Activated T-cell treated with anti-CD3 and anti-CD28 coated beads, Interleukin-2, amount 50 U/mL, for 4 hours (primary cell): ENCODE data around the gene NFE2L2. TPM values are rescaled to one million over a fixed set of nuclear protein-coding genes. Genes with fewer than 3 reads are reported as not detected.
"Not testable (repeated sequence)": the region's sequence is repeated elsewhere in the genome, so short reads cannot be mapped to it uniquely, and the experiment has no call there.

ENCODE experiments used
- ATAC-seq, 2 donors: fragments of 200-7000 bp; cut with Tn5 transposase; one replicate each; pipeline ENCODE4 v1.10.0; 2021
- DNase-seq: peaks from one replicate; pipeline ENCODE4 v3.0.0-alpha.2; 2020
- H3K27me3 Mint-ChIP-seq: one replicate; pipeline ENCODE4 v1.8.0; 2021; ENCODE audit warnings: low read depth, mixed read lengths
- H3K36me3 Mint-ChIP-seq: one replicate; pipeline ENCODE4 v1.8.0; 2022; ENCODE audit warnings: mixed read lengths; ENCODE audit not compliant: insufficient read depth
- H3K4me1 Mint-ChIP-seq: one replicate; pipeline ENCODE4 v1.8.0; 2021; ENCODE audit warnings: low read depth, mixed read lengths
- H3K4me3 Mint-ChIP-seq: one replicate; pipeline ENCODE4 v1.8.0; 2021; ENCODE audit warnings: mild to moderate bottlenecking, moderate library complexity, mixed read lengths
- H3K9me3 Mint-ChIP-seq: one replicate; pipeline ENCODE4 v1.8.0; 2021; ENCODE audit warnings: mixed read lengths
- total RNA-seq, 3 donors: library from RNA; stranded (reverse); gene quantifications; one replicate each; pipeline ENCODE4 v1.2.1, GENCODE V29; 2021

Gene NFE2L2
- total RNA-seq, 3 donors from 2014 or later, result 58.5 to 62.4 (median 60.5) TPM

DNA sequence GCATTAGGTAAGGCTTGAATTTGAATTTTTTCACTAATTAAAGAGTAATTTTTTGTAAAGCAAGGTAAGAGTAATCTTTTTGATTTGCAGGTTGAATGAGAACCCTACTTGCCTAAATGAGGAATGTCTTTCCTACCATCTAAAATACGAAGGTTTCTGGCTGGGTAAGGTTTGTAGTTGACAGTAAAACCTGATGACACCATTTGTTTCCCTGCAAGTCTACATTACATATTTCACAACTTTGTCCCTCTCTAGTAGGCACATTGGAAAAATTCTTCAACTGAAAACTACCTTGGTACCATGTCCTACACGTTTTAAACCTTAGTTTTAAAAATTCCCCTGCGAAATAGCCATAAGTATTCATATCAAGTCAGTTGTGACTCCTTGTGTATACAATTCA, 42.6 kb downstream of the NFE2L2 start:
- H3K27me3 Mint-ChIP-seq, result no peaks in the 10 kb centered on the region
- no peak overlapping the region for H3K4me3 Mint-ChIP-seq
- peaks cover 55% of the 10 kb centered on the region for H3K36me3 Mint-ChIP-seq
- peaks cover 49% of the 10 kb centered on the region for H3K4me1 Mint-ChIP-seq
- DNase-seq (no peak), ATAC-seq (no peak)
- no peaks in the 10 kb centered on the region for H3K9me3 Mint-ChIP-seq

DNA sequence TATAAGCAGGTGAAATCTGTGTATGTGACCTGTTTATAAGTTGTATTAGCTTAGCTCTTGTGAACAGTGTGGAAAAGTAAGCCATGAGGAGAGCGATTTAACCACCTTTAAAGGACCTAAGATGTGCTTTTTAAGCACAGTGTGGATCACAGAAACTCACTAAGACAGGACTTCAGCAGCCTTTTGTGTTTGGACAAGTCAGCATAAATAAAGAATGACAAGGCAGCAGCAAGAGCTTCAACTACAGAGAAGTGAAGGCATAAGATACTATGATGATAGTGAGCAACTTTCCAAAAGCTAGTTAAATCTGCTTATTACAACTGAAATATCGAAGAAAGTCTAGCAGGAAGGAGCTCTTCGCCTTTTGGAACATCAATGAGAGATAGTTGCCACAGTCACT, 43.0 kb downstream of the NFE2L2 start:
- Mint-ChIP-seq H3K36me3 (peaks cover 58% of the 10 kb centered on the region), H3K4me1 (peaks cover 51% of the 10 kb centered on the region), H3K27me3 (no peaks in the 10 kb centered on the region), H3K4me3 (no peak overlapping the region), H3K9me3 (no peaks in the 10 kb centered on the region)
- DNase-seq (no peak), ATAC-seq (no peak)

- peaks cover 68% of the 10 kb centered on the region for H3K36me3 Mint-ChIP-seq
- H3K4me3 Mint-ChIP-seq, H3K9me3 Mint-ChIP-seq, ATAC-seq, DNase-seq, H3K27me3 Mint-ChIP-seq: not testable (repeated sequence)
- H3K4me1 Mint-ChIP-seq, result peaks cover 64% of the 10 kb centered on the region
Observed at GRCh38 chr2:177219787-177220186, 44.7 kb downstream of the NFE2L2 start.

- no peak for DNase-seq
- Mint-ChIP-seq H3K36me3 (peaks cover 71% of the 10 kb centered on the region), H3K27me3 (no peaks in the 10 kb centered on the region), H3K4me1 (peaks cover 61% of the 10 kb centered on the region), H3K4me3 (peak overlapping the region; percentile 26), H3K9me3 (no peaks in the 10 kb centered on the region)
- no peak for ATAC-seq
Observed at GRCh38 chr2:177217247-177217843, 47.2 kb downstream of the NFE2L2 start.

- Mint-ChIP-seq H3K36me3 (peaks cover 37% of the 10 kb centered on the region), H3K9me3 (no peaks in the 10 kb centered on the region), H3K4me1 (peaks cover 45% of the 10 kb centered on the region), H3K4me3 (peak overlapping the region; percentile 97), H3K27me3 (no peaks in the 10 kb centered on the region)
- DNase-seq (peak; percentile 89), ATAC-seq (peak; percentile 72 to 75)
Observed at GRCh38 chr2:177212891-177213856, 51.4 kb downstream of the NFE2L2 start.

- ATAC-seq, result peak; percentile 85 to 88
- Mint-ChIP-seq H3K4me1 (peaks cover 43% of the 10 kb centered on the region), H3K36me3 (peaks cover 32% of the 10 kb centered on the region), H3K4me3 (peak within 1 kb of the TSS; percentile 97), H3K27me3 (no peaks in the 10 kb centered on the region), H3K9me3 (no peaks in the 10 kb centered on the region)
- peak; percentile 100 for DNase-seq
Observed at GRCh38 chr2:177212106-177212890, 52.2 kb downstream of the NFE2L2 start, which contains the start of gene HNRNPA3. TSS of gene HNRNPA3 (plus strand) at chr2:177212794. CDS start at chr2:177212800, 6 bp downstream.

DNA sequence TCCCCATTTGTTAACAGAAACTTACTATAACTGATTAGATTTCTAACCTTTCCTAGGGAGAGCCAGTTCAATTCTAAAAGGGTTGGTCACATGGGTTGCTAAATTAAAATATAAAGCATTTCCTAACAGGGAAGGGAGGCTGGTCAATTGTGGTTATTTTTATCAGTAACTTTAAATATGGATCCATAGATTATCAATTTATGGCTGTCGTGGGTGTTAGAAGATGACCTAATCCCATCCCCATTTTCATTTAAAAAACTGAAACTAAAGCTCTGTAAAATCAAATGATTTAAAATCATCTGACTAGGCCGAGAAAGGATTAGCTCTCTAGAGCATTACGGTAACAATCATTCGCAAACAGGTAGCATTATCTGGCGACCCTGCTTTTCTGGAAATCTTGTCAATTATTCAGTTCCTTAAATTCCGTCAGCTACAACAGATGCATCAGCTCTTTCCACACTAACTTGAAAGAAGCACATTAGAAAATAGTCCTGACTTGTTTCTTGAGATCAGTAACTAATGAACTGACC, 52.9 kb downstream of the NFE2L2 start:
- ATAC-seq (no peak), DNase-seq (no peak)
- Mint-ChIP-seq H3K4me3 (peak overlapping the region; percentile 97), H3K36me3 (peaks cover 27% of the 10 kb centered on the region), H3K9me3 (no peaks in the 10 kb centered on the region), H3K27me3 (no peaks in the 10 kb centered on the region), H3K4me1 (peaks cover 42% of the 10 kb centered on the region)

DNA sequence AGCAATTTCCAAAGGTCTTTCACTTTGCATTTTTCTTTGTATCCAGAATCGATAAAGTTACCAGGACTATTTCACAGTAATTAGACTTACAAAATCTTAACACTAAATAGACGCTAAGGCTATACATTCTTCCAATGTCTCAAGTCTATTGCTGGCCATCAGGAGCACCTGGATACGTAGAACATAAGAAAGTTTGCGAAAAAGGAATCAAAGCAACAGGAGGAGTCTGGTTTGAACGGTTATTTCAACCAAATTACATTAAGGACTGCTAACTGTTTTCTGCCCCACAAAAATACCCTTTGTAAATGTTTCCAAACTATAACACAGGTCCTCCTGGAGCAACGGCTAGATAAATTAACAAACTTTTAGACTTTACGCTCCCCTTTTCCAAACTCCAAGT, 53.4 kb downstream of the NFE2L2 start:
- DNase-seq (no peak), ATAC-seq (no peak)
- Mint-ChIP-seq H3K9me3 (no peaks in the 10 kb centered on the region), H3K4me3 (peak overlapping the region; percentile 97), H3K27me3 (no peaks in the 10 kb centered on the region), H3K4me1 (peaks cover 41% of the 10 kb centered on the region), H3K36me3 (peaks cover 22% of the 10 kb centered on the region)

DNA sequence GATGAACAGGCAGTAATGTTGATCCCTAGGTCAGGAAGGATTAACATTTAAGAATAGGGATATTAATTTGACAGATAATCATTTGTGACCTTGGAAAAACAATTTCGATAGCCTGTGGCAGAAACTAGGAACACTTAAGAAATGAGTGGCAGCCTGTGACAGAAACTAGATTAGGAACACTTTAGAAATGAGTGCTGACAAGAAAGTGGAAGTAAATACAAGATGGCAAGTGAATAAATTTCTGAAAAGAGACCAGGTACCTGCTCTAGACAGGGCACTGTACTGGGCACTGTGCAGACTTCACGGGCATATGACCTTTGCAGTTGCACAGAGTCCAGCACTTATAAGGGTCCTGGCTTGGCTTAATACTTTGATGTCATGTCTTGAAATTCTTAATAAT, 57.4 kb downstream of the NFE2L2 start:
- peaks cover 24% of the 10 kb centered on the region for H3K4me1 Mint-ChIP-seq
- no peaks in the 10 kb centered on the region for H3K9me3 Mint-ChIP-seq
- no peaks in the 10 kb centered on the region for H3K27me3 Mint-ChIP-seq
- H3K36me3 Mint-ChIP-seq, result no peaks in the 10 kb centered on the region
- H3K4me3 Mint-ChIP-seq, result no peak overlapping the region
- DNase-seq (no peak), ATAC-seq (peak; percentile 55 to 56)

DNA sequence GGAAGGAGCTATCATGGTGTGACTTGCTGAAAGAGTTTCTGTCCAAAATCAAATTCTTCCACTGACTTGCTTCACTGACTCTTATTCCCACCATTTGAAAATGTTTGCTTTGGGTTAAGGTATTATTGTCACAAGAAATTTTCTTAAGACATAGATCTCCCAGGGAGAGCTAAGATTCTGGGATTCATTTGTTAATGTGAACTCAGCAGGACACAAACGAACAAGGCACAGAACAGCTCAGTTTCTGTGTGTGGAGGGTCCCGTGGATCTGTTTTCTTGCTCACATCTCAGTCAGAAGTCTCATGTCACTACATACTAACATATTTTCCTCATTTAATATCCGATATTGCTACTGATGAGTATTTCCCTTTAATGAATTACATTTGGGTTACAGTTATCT, 60.1 kb downstream of the NFE2L2 start:
- DNase-seq, result no peak
- no peak for ATAC-seq
- Mint-ChIP-seq H3K4me3 (no peak overlapping the region), H3K27me3 (no peaks in the 10 kb centered on the region), H3K4me1 (peaks cover 11% of the 10 kb centered on the region), H3K36me3 (no peaks in the 10 kb centered on the region), H3K9me3 (no peaks in the 10 kb centered on the region)

DNA sequence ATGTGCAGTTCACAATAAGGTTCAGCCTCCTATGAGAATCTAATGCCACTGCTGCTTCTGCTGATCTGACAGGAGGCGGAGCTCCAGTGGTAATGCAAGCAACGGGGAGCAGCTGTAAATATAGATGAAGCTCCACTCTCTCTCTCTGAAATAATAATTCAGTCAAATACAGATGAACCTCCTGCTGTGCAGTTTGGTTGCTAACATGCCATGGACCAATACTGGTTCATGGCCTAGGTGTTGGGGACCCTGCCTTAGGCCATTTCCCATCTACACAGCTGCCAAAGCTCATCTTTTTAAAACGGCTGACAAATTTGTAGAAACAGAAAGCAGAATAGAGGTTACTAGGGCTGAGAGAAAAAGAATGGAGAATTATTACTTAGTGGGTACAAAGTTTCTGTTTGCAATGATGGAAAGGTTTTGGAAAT, 62.6 kb downstream of the NFE2L2 start:
- H3K4me1 Mint-ChIP-seq, result peaks cover 4% of the 10 kb centered on the region
- no peaks in the 10 kb centered on the region for H3K36me3 Mint-ChIP-seq
- no peaks in the 10 kb centered on the region for H3K27me3 Mint-ChIP-seq
- H3K9me3 Mint-ChIP-seq, result no peaks in the 10 kb centered on the region
- DNase-seq (no peak), ATAC-seq (no peak)
- no peak overlapping the region for H3K4me3 Mint-ChIP-seq

GRCh38 chr2:177200419-177200818, 64.1 kb downstream of the NFE2L2 start:
- not testable (repeated sequence) for H3K27me3 Mint-ChIP-seq, H3K9me3 Mint-ChIP-seq, H3K4me1 Mint-ChIP-seq, ATAC-seq, H3K4me3 Mint-ChIP-seq, H3K36me3 Mint-ChIP-seq, DNase-seq

GRCh38 chr2:177195194-177195593, 69.3 kb downstream of the NFE2L2 start:
- DNase-seq, result no peak
- H3K4me1 Mint-ChIP-seq, result peaks cover 2% of the 10 kb centered on the region
- H3K4me3 Mint-ChIP-seq, result no peak overlapping the region
- H3K9me3 Mint-ChIP-seq, result no peaks in the 10 kb centered on the region
- no peaks in the 10 kb centered on the region for H3K36me3 Mint-ChIP-seq
- no peak for ATAC-seq
- no peaks in the 10 kb centered on the region for H3K27me3 Mint-ChIP-seq

DNA sequence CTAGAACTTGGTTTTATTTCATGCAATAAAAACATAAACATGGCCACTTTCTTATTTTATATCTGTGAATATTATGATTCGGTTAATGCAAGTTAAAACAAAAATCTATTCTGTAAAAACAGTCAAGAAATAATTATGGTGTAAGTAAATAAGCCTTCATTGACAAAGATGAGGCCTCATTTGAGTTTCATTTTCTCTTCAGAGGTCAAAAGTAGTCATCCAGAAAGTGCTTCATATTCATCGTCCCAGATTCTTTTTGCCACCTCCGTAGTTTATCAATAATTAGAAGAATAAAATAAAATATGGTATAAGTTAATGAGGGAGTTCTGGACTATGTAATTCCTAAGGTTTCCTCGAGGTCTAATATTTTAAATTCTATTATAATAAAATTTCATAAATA, 71.3 kb downstream of the NFE2L2 start:
- ATAC-seq, result no peak
- Mint-ChIP-seq H3K4me1 (peaks cover 2% of the 10 kb centered on the region), H3K9me3 (no peaks in the 10 kb centered on the region), H3K36me3 (no peaks in the 10 kb centered on the region), H3K27me3 (no peaks in the 10 kb centered on the region), H3K4me3 (no peak overlapping the region)
- DNase-seq, result no peak
